Activated B cell treated with CpG ODN at 0.5 μM for 24 hours (primary cell): ENCODE results near the gene B3GALT6. TPM values are rescaled to one million over a fixed set of nuclear protein-coding genes. Genes with fewer than 3 reads are reported as not detected.

Experiments
- ATAC-seq: fragments of 200-7000 bp; cut with Tn5 transposase; one replicate; pipeline ENCODE4 v1.10.0; 2021; ENCODE audit warnings: low read depth, mild to moderate bottlenecking, moderate library complexity
- CTCF ChIA-PET: fragments of 350-600 bp; sonication (Branson Sonifier 250); formaldehyde crosslinking; loops from one replicate; lab custom pipeline; 2021; ENCODE audit warnings: antibody characterized with exemption; lab: Charles Lee
- POLR2A ChIA-PET: fragments of 350-600 bp; sonication (Branson Sonifier 250); formaldehyde crosslinking; loops from one replicate; lab custom pipeline; 2021; ENCODE audit warnings: antibody characterized with exemption; lab: Charles Lee
- DNase-seq: peaks from one replicate; pipeline ENCODE4 v3.0.0; 2022
- H3K27ac Mint-ChIP-seq: one replicate; pipeline ENCODE4 v1.8.0; 2020; ENCODE audit warnings: mixed read lengths
- H3K27me3 Mint-ChIP-seq: one replicate; pipeline ENCODE4 v1.8.0; 2021; ENCODE audit warnings: mixed read lengths
- H3K36me3 Mint-ChIP-seq: one replicate; pipeline ENCODE4 v1.8.0; 2021; ENCODE audit warnings: low read depth, mixed read lengths
- H3K4me1 Mint-ChIP-seq: one replicate; pipeline ENCODE4 v1.8.0; 2021; ENCODE audit warnings: mixed read lengths
- H3K4me3 Mint-ChIP-seq: one replicate; pipeline ENCODE4 v1.8.0; 2020; ENCODE audit warnings: mild to moderate bottlenecking, mixed read lengths
- H3K9me3 Mint-ChIP-seq: one replicate; pipeline ENCODE4 v1.8.0; 2020; ENCODE audit warnings: mixed read lengths
- CTCF ChIP-seq: fragments of 200-600 bp; IDR thresholded peaks from one replicate; pipeline ENCODE4 v1.8.0; 2022; ENCODE audit warnings: antibody characterized with exemption, mild to moderate bottlenecking
- intact Hi-C: fragments of 100-400 bp; cut with micrococcal nuclease; formaldehyde crosslinking; loops from one replicate; pipeline ENCODE4 v1.15.1; 2024
- total RNA-seq: library from RNA; stranded (reverse); gene quantifications from 2 replicates; pipeline ENCODE4 v1.2.3, GENCODE V29; 2022

B3GALT6 gene
- total RNA-seq, 1 donor from 2014 or later, result 22.1 TPM

GRCh38 chr1:1234180-1234808, 2.3 kb downstream of the B3GALT6 start:
- TF ChIP-seq CTCF, result no peak
- CTCF ChIA-PET, result no interaction called here

DNA sequence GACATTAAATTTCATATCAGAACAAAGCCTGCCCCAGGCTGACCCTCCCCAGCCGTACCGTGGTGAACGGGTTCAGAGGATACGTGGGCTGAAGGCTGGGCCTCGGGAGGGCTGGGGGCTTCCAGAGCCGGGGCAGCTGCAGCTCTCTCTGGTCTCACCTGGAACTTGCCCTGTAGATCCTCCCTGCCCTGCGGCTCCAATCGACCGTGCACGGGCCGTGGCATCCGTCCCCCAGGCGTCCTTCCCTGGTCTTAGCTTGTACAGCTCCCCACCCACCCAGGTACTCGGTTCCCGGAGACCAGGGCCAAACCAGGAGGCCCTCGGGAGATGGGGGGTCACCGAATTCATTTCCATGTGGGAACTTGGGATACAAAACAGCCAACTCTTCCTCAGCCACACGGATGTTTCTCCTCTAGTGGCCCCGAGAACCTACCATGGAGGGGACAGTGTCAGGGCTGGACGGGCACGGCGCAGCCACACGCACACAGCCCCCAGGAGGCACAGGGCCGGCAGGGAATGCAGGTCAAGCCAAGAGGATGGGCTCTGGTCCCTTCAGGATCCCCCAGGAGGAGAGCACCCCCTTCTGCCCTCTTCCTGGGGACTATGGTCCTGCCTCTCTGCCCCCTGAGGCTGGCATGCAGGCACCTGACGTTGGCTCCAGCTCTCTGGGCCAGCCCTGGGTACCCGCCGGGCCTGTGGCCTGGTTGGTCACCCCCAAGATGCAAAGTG, 3.1 kb downstream of the B3GALT6 start:
- CTCF ChIA-PET, result no interaction called here
- no peak overlapping the region for H3K27ac Mint-ChIP-seq
- POLR2A ChIA-PET, result interaction anchor here (0.6 to 0.7 kb wide), 2 partner anchors 35 to 64 kb away, joined by 3 to 8 read pairs; no protein-coding TSS in a partner anchor
- no peak overlapping the region for H3K4me3 Mint-ChIP-seq
- H3K9me3 Mint-ChIP-seq, result no peaks in the 10 kb centered on the region
- no peak for DNase-seq
- ATAC-seq, result no peak
- peaks cover 39% of the 10 kb centered on the region for H3K4me1 Mint-ChIP-seq
- TF ChIP-seq CTCF, result no peak
- intact Hi-C loops, result no loop called here
- no peaks in the 10 kb centered on the region for H3K27me3 Mint-ChIP-seq
- H3K36me3 Mint-ChIP-seq, result peaks cover 21% of the 10 kb centered on the region

More at GRCh38 chr1:1234180-1234808, 2.3 kb downstream of the B3GALT6 start:
- POLR2A ChIA-PET, result interaction anchor here (0.6 kb wide), 1 partner anchor 67 kb away, joined by 5 read pairs; no protein-coding TSS in a partner anchor
- Mint-ChIP-seq H3K9me3 (no peaks in the 10 kb centered on the region), H3K36me3 (peaks cover 28% of the 10 kb centered on the region), H3K4me1 (peaks cover 48% of the 10 kb centered on the region), H3K27ac (no peak overlapping the region), H3K4me3 (peak overlapping the region; percentile 56), H3K27me3 (no peaks in the 10 kb centered on the region)
- DNase-seq (no peak), ATAC-seq (no peak)
- intact Hi-C loops, result loop anchor here (5.0 kb wide), 1 partner anchor 92 kb away; no protein-coding TSS in a partner anchor

GRCh38 chr1:1236176-1236763, 4.2 kb downstream of the B3GALT6 start:
- TF ChIP-seq CTCF, result no peak
- CTCF ChIA-PET, result no interaction called here
- Mint-ChIP-seq H3K27ac (no peak overlapping the region), H3K36me3 (peaks cover 19% of the 10 kb centered on the region), H3K4me1 (peaks cover 30% of the 10 kb centered on the region), H3K4me3 (no peak overlapping the region), H3K27me3 (no peaks in the 10 kb centered on the region), H3K9me3 (no peaks in the 10 kb centered on the region)
- intact Hi-C loops, result no loop called here
- DNase-seq, result no peak
- ATAC-seq, result no peak
- POLR2A ChIA-PET, result interaction anchor here (0.7 kb wide), 1 partner anchor 65 kb away, joined by 3 read pairs; no protein-coding TSS in a partner anchor

DNA sequence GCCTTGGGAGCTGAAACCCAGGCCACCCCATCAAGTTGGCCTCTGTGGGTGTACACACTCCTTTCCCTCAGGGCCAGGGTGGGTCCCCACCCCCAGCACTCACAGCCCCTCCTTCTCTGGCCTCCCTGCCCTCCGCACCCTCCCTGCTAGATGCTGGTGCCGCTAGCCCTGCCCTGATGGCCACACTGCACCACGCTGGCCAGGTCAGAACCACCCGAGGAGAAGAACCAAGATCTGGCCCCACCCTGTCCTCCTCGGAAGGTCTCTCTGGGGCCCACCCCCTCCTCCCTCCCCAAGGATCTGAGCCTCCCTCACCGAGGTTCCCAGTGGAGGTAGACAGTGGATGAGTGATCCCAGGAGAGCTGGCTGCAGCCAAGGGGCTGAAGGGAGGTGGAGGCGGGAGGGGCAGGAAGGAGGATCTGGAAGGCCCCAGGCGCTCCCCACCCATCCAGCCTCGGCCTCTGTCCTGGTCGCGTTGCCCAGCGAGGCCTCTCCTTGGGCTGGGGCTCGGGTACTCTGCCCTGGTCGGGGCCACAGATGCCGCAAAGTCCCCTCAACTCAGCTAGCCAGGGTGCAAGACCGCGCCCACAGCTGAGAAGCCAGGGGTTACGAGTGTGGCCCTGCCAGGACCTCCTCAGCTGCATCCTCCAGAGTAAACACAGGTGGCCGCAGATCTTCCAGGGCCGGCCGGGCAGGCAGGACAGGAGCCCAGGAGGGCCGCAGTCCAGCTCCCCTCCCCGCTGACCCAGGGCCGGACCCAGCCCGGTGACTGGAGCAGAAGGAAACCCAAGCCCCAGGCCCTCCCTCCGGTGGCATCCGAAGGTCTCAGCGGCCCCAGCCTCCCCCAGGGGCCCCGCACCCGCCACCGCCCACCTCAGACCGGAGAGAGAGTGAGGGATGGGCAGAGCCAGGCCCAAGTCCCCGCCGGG, 5.2 kb downstream of the B3GALT6 start:
- Mint-ChIP-seq H3K4me1 (peaks cover 30% of the 10 kb centered on the region), H3K27ac (no peak overlapping the region), H3K4me3 (peak overlapping the region; percentile 32), H3K9me3 (no peaks in the 10 kb centered on the region), H3K36me3 (peaks cover 18% of the 10 kb centered on the region), H3K27me3 (no peaks in the 10 kb centered on the region)
- no peak for TF ChIP-seq CTCF
- POLR2A ChIA-PET, result interaction anchor here (1.5 kb wide), 1 partner anchor 115 kb away, joined by 6 read pairs; no protein-coding TSS in a partner anchor
- CTCF ChIA-PET, result interaction anchor here (2.1 kb wide), 1 partner anchor 115 kb away, joined by 12 read pairs; no protein-coding TSS in a partner anchor
- no peak for ATAC-seq
- no peak for DNase-seq
- intact Hi-C loops, result no loop called here
